Activated T-cell treated with anti-CD3 and anti-CD28 coated beads, Interleukin-2, amount 50 U/mL, for 4 hours (primary cell): ENCODE measurements around the gene TM4SF20. TPM values are rescaled to one million over a fixed set of nuclear protein-coding genes. Genes with fewer than 3 reads are reported as not detected.
"Not testable (repeated sequence)": the region's sequence is repeated elsewhere in the genome, so short reads cannot be mapped to it uniquely, and the experiment has no call there.

Experiments used
- ATAC-seq, 2 donors: fragments of 200-7000 bp; cut with Tn5 transposase; one replicate each; pipeline ENCODE4 v1.10.0; 2021
- DNase-seq: peaks from one replicate; pipeline ENCODE4 v3.0.0-alpha.2; 2020
- H3K27me3 Mint-ChIP-seq: one replicate; pipeline ENCODE4 v1.8.0; 2021; ENCODE audit warnings: low read depth, mixed read lengths
- H3K36me3 Mint-ChIP-seq: one replicate; pipeline ENCODE4 v1.8.0; 2022; ENCODE audit warnings: mixed read lengths; ENCODE audit not compliant: insufficient read depth
- H3K4me1 Mint-ChIP-seq: one replicate; pipeline ENCODE4 v1.8.0; 2021; ENCODE audit warnings: low read depth, mixed read lengths
- H3K4me3 Mint-ChIP-seq: one replicate; pipeline ENCODE4 v1.8.0; 2021; ENCODE audit warnings: mild to moderate bottlenecking, moderate library complexity, mixed read lengths
- H3K9me3 Mint-ChIP-seq: one replicate; pipeline ENCODE4 v1.8.0; 2021; ENCODE audit warnings: mixed read lengths
- total RNA-seq, 3 donors: library from RNA; stranded (reverse); gene quantifications; one replicate each; pipeline ENCODE4 v1.2.1, GENCODE V29; 2021

The TM4SF20 gene
- total RNA-seq, 3 donors from 2014 or later = 0.30 TPM; not detected in 2

GRCh38 chr2:227365833-227366232 is 13.3 kb downstream of the TM4SF20 start:
- Mint-ChIP-seq H3K36me3 (peaks cover 2% of the 10 kb centered on the region), H3K27me3 (no peaks in the 10 kb centered on the region), H3K9me3 (no peaks in the 10 kb centered on the region), H3K4me3 (no peak overlapping the region), H3K4me1 (peaks cover 4% of the 10 kb centered on the region)
- ATAC-seq = no peak
- no peak for DNase-seq

- H3K4me1 Mint-ChIP-seq, H3K4me3 Mint-ChIP-seq, H3K9me3 Mint-ChIP-seq, DNase-seq, H3K36me3 Mint-ChIP-seq, H3K27me3 Mint-ChIP-seq, ATAC-seq: not testable (repeated sequence)
Measured at GRCh38 chr2:227364585-227365263, 14.4 kb downstream of the TM4SF20 start.

GRCh38 chr2:227363756-227364155 is 15.3 kb downstream of the TM4SF20 start:
- H3K27me3 Mint-ChIP-seq = no peaks in the 10 kb centered on the region

GRCh38 chr2:227360351-227360750 is 18.8 kb downstream of the TM4SF20 start:
- Mint-ChIP-seq H3K36me3 (peaks cover 23% of the 10 kb centered on the region), H3K4me3 (no peak overlapping the region), H3K27me3 (no peaks in the 10 kb centered on the region), H3K9me3 (no peaks in the 10 kb centered on the region), H3K4me1 (peaks cover 2% of the 10 kb centered on the region)
- DNase-seq = no peak
- ATAC-seq = no peak

More at GRCh38 chr2:227363756-227364155, 15.3 kb downstream of the TM4SF20 start:
- H3K9me3 Mint-ChIP-seq = no peaks in the 10 kb centered on the region
- no peak overlapping the region for H3K4me3 Mint-ChIP-seq
- H3K4me1 Mint-ChIP-seq = peaks cover 2% of the 10 kb centered on the region
- H3K36me3 Mint-ChIP-seq = peaks cover 9% of the 10 kb centered on the region
- DNase-seq (no peak), ATAC-seq (no peak)

GRCh38 chr2:227351639-227352038 is 27.5 kb downstream of the TM4SF20 start:
- DNase-seq (no peak), ATAC-seq (peak in 1 of 2 donors; percentile 66)
- Mint-ChIP-seq H3K27me3 (no peaks in the 10 kb centered on the region), H3K4me3 (no peak overlapping the region), H3K9me3 (no peaks in the 10 kb centered on the region), H3K4me1 (peaks cover 10% of the 10 kb centered on the region), H3K36me3 (peaks cover 22% of the 10 kb centered on the region)

- peaks cover 22% of the 10 kb centered on the region for H3K36me3 Mint-ChIP-seq
- no peaks in the 10 kb centered on the region for H3K27me3 Mint-ChIP-seq
- DNase-seq = no peak
- H3K4me3 Mint-ChIP-seq = no peak overlapping the region
- H3K9me3 Mint-ChIP-seq = no peaks in the 10 kb centered on the region
- H3K4me1 Mint-ChIP-seq = peaks cover 10% of the 10 kb centered on the region
- ATAC-seq = no peak
Measured at GRCh38 chr2:227349989-227350612, 29.0 kb downstream of the TM4SF20 start.

- Mint-ChIP-seq H3K4me3 (no peak overlapping the region), H3K36me3 (peaks cover 20% of the 10 kb centered on the region), H3K27me3 (no peaks in the 10 kb centered on the region), H3K9me3 (no peaks in the 10 kb centered on the region), H3K4me1 (peaks cover 10% of the 10 kb centered on the region)
- DNase-seq = no peak
- no peak for ATAC-seq
Measured at GRCh38 chr2:227348324-227348723, 30.8 kb downstream of the TM4SF20 start.

- Mint-ChIP-seq H3K4me1 (peaks cover 10% of the 10 kb centered on the region), H3K9me3 (no peaks in the 10 kb centered on the region), H3K36me3 (peaks cover 24% of the 10 kb centered on the region), H3K27me3 (no peaks in the 10 kb centered on the region), H3K4me3 (no peak overlapping the region)
- DNase-seq (no peak), ATAC-seq (no peak)
Measured at GRCh38 chr2:227347117-227347516, 32.0 kb downstream of the TM4SF20 start.

- DNase-seq (no peak), ATAC-seq (no peak)
- no peak overlapping the region for H3K4me3 Mint-ChIP-seq
- H3K36me3 Mint-ChIP-seq = peaks cover 31% of the 10 kb centered on the region
- no peaks in the 10 kb centered on the region for H3K9me3 Mint-ChIP-seq
- peaks cover 1% of the 10 kb centered on the region for H3K4me1 Mint-ChIP-seq
- no peaks in the 10 kb centered on the region for H3K27me3 Mint-ChIP-seq
Measured at GRCh38 chr2:227344231-227344630, 34.9 kb downstream of the TM4SF20 start.

GRCh38 chr2:227341553-227341952 is 37.6 kb downstream of the TM4SF20 start:
- H3K27me3 Mint-ChIP-seq = no peaks in the 10 kb centered on the region
- peaks cover 23% of the 10 kb centered on the region for H3K36me3 Mint-ChIP-seq
- H3K9me3 Mint-ChIP-seq = no peaks in the 10 kb centered on the region
- no peak for ATAC-seq
- no peak for DNase-seq
- no peak overlapping the region for H3K4me3 Mint-ChIP-seq
- H3K4me1 Mint-ChIP-seq = peaks cover 2% of the 10 kb centered on the region

GRCh38 chr2:227340106-227340505 is 39.0 kb downstream of the TM4SF20 start:
- no peak for DNase-seq
- no peak overlapping the region for H3K4me3 Mint-ChIP-seq
- no peaks in the 10 kb centered on the region for H3K27me3 Mint-ChIP-seq
- H3K9me3 Mint-ChIP-seq = no peaks in the 10 kb centered on the region
- H3K36me3 Mint-ChIP-seq = peaks cover 29% of the 10 kb centered on the region
- ATAC-seq = no peak
- peaks cover 2% of the 10 kb centered on the region for H3K4me1 Mint-ChIP-seq

- no peak for DNase-seq
- Mint-ChIP-seq H3K36me3 (peaks cover 36% of the 10 kb centered on the region), H3K4me3 (no peak overlapping the region), H3K4me1 (peaks cover 2% of the 10 kb centered on the region), H3K27me3 (no peaks in the 10 kb centered on the region), H3K9me3 (no peaks in the 10 kb centered on the region)
- no peak for ATAC-seq
Measured at GRCh38 chr2:227339098-227339599, 40.0 kb downstream of the TM4SF20 start.

GRCh38 chr2:227337442-227337841 is 41.7 kb downstream of the TM4SF20 start:
- H3K4me1 Mint-ChIP-seq = peaks cover 2% of the 10 kb centered on the region
- no peak for ATAC-seq
- no peaks in the 10 kb centered on the region for H3K9me3 Mint-ChIP-seq
- H3K36me3 Mint-ChIP-seq = peaks cover 40% of the 10 kb centered on the region
- H3K4me3 Mint-ChIP-seq = no peak overlapping the region
- H3K27me3 Mint-ChIP-seq = no peaks in the 10 kb centered on the region
- no peak for DNase-seq

- ATAC-seq = no peak
- no peak for DNase-seq
- Mint-ChIP-seq H3K4me1 (peaks cover 2% of the 10 kb centered on the region), H3K27me3 (no peaks in the 10 kb centered on the region), H3K36me3 (peaks cover 47% of the 10 kb centered on the region), H3K4me3 (no peak overlapping the region), H3K9me3 (no peaks in the 10 kb centered on the region)
Measured at GRCh38 chr2:227335713-227336112, 43.4 kb downstream of the TM4SF20 start.

GRCh38 chr2:227326783-227327182 is 52.3 kb downstream of the TM4SF20 start:
- Mint-ChIP-seq H3K4me3 (peak overlapping the region; percentile 94), H3K4me1 (peaks cover 43% of the 10 kb centered on the region), H3K9me3 (no peaks in the 10 kb centered on the region), H3K36me3 (peaks cover 8% of the 10 kb centered on the region), H3K27me3 (no peaks in the 10 kb centered on the region)
- no peak for DNase-seq
- ATAC-seq = no peak
